Parathyroid adenoma (tissue), 2 donors: ENCODE data around the gene RERE.
A peak's percentile ranks its signal among the peaks of the same experiment; 100 is the strongest.

Experiments
- H2AFZ ChIP-seq: fragments of 300-600 bp; sonication (generic); one replicate; pipeline ENCODE4 v1.7.0; 2017; ENCODE audit warnings: antibody characterized with exemption, mild to moderate bottlenecking
- H3K27ac ChIP-seq: fragments of 300-600 bp; sonication (generic); one replicate; pipeline ENCODE4 v1.7.0; 2017
- H3K27me3 ChIP-seq: fragments of 300-600 bp; sonication (generic); one replicate; pipeline ENCODE4 v1.7.0; 2017; ENCODE audit warnings: low read length; ENCODE audit not compliant: control insufficient read depth, insufficient read depth
- H3K36me3 ChIP-seq: fragments of 300-600 bp; sonication (generic); one replicate; pipeline ENCODE4 v1.7.0; 2017; ENCODE audit warnings: low read length; ENCODE audit not compliant: control insufficient read depth, insufficient read depth
- H3K4me1 ChIP-seq: fragments of 300-600 bp; sonication (generic); one replicate; pipeline ENCODE4 v1.7.0; 2017; ENCODE audit warnings: control low read depth
- H3K4me2 ChIP-seq: fragments of 300-600 bp; sonication (generic); one replicate; pipeline ENCODE4 v1.7.0; 2017; ENCODE audit warnings: low read length
- H3K4me3 ChIP-seq: fragments of 300-600 bp; sonication (generic); one replicate; pipeline ENCODE4 v1.7.0; 2017; ENCODE audit warnings: low read depth, low read length
- H3K79me2 ChIP-seq: fragments of 300-600 bp; sonication (generic); one replicate; pipeline ENCODE4 v1.7.0; 2017; ENCODE audit warnings: control low read depth
- H3K9ac ChIP-seq: fragments of 300-600 bp; sonication (generic); one replicate; pipeline ENCODE4 v1.7.0; 2017; ENCODE audit warnings: mild to moderate bottlenecking
- H3K9me3 ChIP-seq: fragments of 300-600 bp; sonication (generic); one replicate; pipeline ENCODE4 v1.7.0; 2017; ENCODE audit warnings: low read length; ENCODE audit not compliant: control insufficient read depth
- CTCF ChIP-seq: fragments of 300-600 bp; sonication (generic); IDR thresholded peaks from one replicate; pipeline ENCODE4 v1.7.0; 2017; ENCODE audit warnings: antibody characterized with exemption, mild to moderate bottlenecking
- donor health status: primary hyperparathyroidism.

The RERE gene

GRCh38 chr1:8817412-8818324, at the start of gene RERE:
Gene RERE, minus strand, starts transcription at chr1:8817640.
- H3K9me3 ChIP-seq: no peaks in the 10 kb centered on the region
- peaks cover 3% of the 10 kb centered on the region for H3K79me2 ChIP-seq
- H3K27ac ChIP-seq: peak within 1 kb of the TSS; percentile 92
- peak within 1 kb of the TSS; percentile 80 for H2AFZ ChIP-seq
- peak within 1 kb of the TSS; percentile 98 for H3K4me2 ChIP-seq
- peaks cover 10% of the 10 kb centered on the region for H3K4me1 ChIP-seq
- peak within 1 kb of the TSS; percentile 98 for H3K4me3 ChIP-seq
- no peak for TF ChIP-seq CTCF
- no peaks in the 10 kb centered on the region for H3K27me3 ChIP-seq
- H3K36me3 ChIP-seq: no peaks in the 10 kb centered on the region
- peak within 1 kb of the TSS; percentile 67 for H3K9ac ChIP-seq

GRCh38 chr1:8866792-8867415, 49.5 kb upstream of the RERE start:
- H3K27ac ChIP-seq: no peak overlapping the region
- H3K9ac ChIP-seq: no peak overlapping the region
- no peaks in the 10 kb centered on the region for H3K79me2 ChIP-seq
- H3K27me3 ChIP-seq: no peaks in the 10 kb centered on the region
- H3K36me3 ChIP-seq: no peaks in the 10 kb centered on the region
- no peak overlapping the region for H3K4me2 ChIP-seq
- H2AFZ ChIP-seq: no peak overlapping the region
- H3K9me3 ChIP-seq: no peaks in the 10 kb centered on the region
- H3K4me1 ChIP-seq: no peaks in the 10 kb centered on the region
- H3K4me3 ChIP-seq: no peak overlapping the region
- TF ChIP-seq CTCF: no peak

GRCh38 chr1:8866173-8866791, 48.8 kb upstream of the RERE start:
- H3K9me3 ChIP-seq: no peaks in the 10 kb centered on the region
- H3K36me3 ChIP-seq: no peaks in the 10 kb centered on the region
- no peak overlapping the region for H2AFZ ChIP-seq
- no peak for TF ChIP-seq CTCF
- H3K4me3 ChIP-seq: no peak overlapping the region
- no peaks in the 10 kb centered on the region for H3K4me1 ChIP-seq
- H3K27ac ChIP-seq: no peak overlapping the region
- H3K79me2 ChIP-seq: no peaks in the 10 kb centered on the region
- H3K27me3 ChIP-seq: no peaks in the 10 kb centered on the region
- no peak overlapping the region for H3K4me2 ChIP-seq
- no peak overlapping the region for H3K9ac ChIP-seq

- H3K4me3 ChIP-seq: no peak overlapping the region
- H3K9me3 ChIP-seq: no peaks in the 10 kb centered on the region
- H3K79me2 ChIP-seq: no peaks in the 10 kb centered on the region
- H3K9ac ChIP-seq: no peak overlapping the region
- no peak overlapping the region for H3K4me2 ChIP-seq
- no peaks in the 10 kb centered on the region for H3K27me3 ChIP-seq
- no peak overlapping the region for H2AFZ ChIP-seq
- H3K4me1 ChIP-seq: no peaks in the 10 kb centered on the region
- no peak for TF ChIP-seq CTCF
- no peak overlapping the region for H3K27ac ChIP-seq
- H3K36me3 ChIP-seq: no peaks in the 10 kb centered on the region
Measured at GRCh38 chr1:8864713-8865344, 47.4 kb upstream of the RERE start.
